IMR-90 (cell line): ENCODE measurements around the gene NLGN2. TPM values are rescaled to one million over a fixed set of nuclear protein-coding genes. Genes with fewer than 3 reads are reported as not detected.

Experiments
- ATAC-seq: fragments of 200-7000 bp; cut with Tn5 transposase; 2 replicates; pipeline ENCODE4 v1.9.1; 2020; ENCODE audit warnings: low read depth, mild to moderate bottlenecking, moderate library complexity
- BruUV-seq: library from RNA; stranded (reverse); fragments of 400-500 nt; replicated peaks from 2 replicates; lab custom pipeline; 2021; lab: Mats Ljungman, UMichigan
- CTCF ChIA-PET: fragments of 300-600 bp; formaldehyde crosslinking; extraction: SDS; loops from one replicate; lab custom pipeline; 2021; ENCODE audit warnings: antibody characterized with exemption; lab: Yijun Ruan, JAX
- POLR2A ChIA-PET: fragments of 300-600 bp; sonication (Branson Sonifier 250); formaldehyde crosslinking; loops from one replicate; lab custom pipeline; 2022; ENCODE audit warnings: antibody characterized with exemption; ENCODE audit not compliant: unreplicated experiment; lab: Charles Lee
- DNase-seq: peaks from one replicate; pipeline ENCODE4 v3.0.0; 2013
- H2AFZ ChIP-seq: replicated peaks from 2 replicates; pipeline ENCODE3; 2013; ENCODE audit warnings: low read length, mild to moderate bottlenecking; ENCODE audit not compliant: poor library complexity
- H2AK5ac ChIP-seq: 2 replicates; pipeline ENCODE4 v1.6.1; 2013; ENCODE audit warnings: low read depth, low read length, inconsistent platforms
- H2AK9ac ChIP-seq: replicated peaks from 2 replicates; pipeline ENCODE3; 2013; ENCODE audit warnings: mild to moderate bottlenecking, low read depth, low read length, moderate library complexity; ENCODE audit not compliant: poor library complexity
- H2BK120ac ChIP-seq: 2 replicates; pipeline ENCODE4 v1.6.1; 2013; ENCODE audit warnings: low read depth, low read length, inconsistent platforms
- H2BK15ac ChIP-seq: 3 replicates; pipeline ENCODE4 v1.6.1; 2013; ENCODE audit warnings: low read depth, low read length, inconsistent platforms
- H2BK20ac ChIP-seq: 2 replicates; pipeline ENCODE4 v1.6.1; 2013; ENCODE audit warnings: low read depth, mild to moderate bottlenecking, inconsistent platforms, low read length, moderate library complexity
- H2BK5ac ChIP-seq: 2 replicates; pipeline ENCODE4 v1.6.1; 2013; ENCODE audit warnings: mild to moderate bottlenecking, low read depth, low read length, inconsistent platforms; ENCODE audit not compliant: poor library complexity, severe bottlenecking
- H3K14ac ChIP-seq: replicated peaks from 2 replicates; pipeline ENCODE4 v1.6.1; 2013; ENCODE audit warnings: low read depth, low read length, inconsistent platforms
- H3K18ac ChIP-seq: 2 replicates; pipeline ENCODE4 v1.6.1; 2013; ENCODE audit warnings: low read depth, low read length, control low read depth
- H3K23ac ChIP-seq: 2 replicates; pipeline ENCODE4 v1.6.1; 2013; ENCODE audit warnings: low read depth, low read length, inconsistent platforms
- H3K27ac ChIP-seq: 2 replicates; pipeline ENCODE4 v1.5.1; 2013; ENCODE audit warnings: mild to moderate bottlenecking, control low read depth, low read length; ENCODE audit not compliant: insufficient read depth
- H3K27me3 ChIP-seq: 2 replicates; pipeline ENCODE4 v1.6.1; 2013; ENCODE audit warnings: low read length; ENCODE audit not compliant: control insufficient read depth, insufficient read depth
- H3K36me3 ChIP-seq: 2 replicates; pipeline ENCODE4 v1.6.1; 2013; ENCODE audit warnings: low read length, mixed read lengths; ENCODE audit not compliant: control insufficient read depth, insufficient read depth
- H3K4ac ChIP-seq: 2 replicates; pipeline ENCODE4 v1.6.1; 2013; ENCODE audit warnings: low read depth, low read length, inconsistent platforms
- H3K4me1 ChIP-seq: 2 replicates; pipeline ENCODE4 v1.6.1; 2013; ENCODE audit warnings: low read length, mixed read lengths; ENCODE audit not compliant: control insufficient read depth, insufficient read depth
- H3K4me2 ChIP-seq: 2 replicates; pipeline ENCODE4 v1.6.1; 2013; ENCODE audit warnings: low read depth, mild to moderate bottlenecking, control low read depth, low read length, moderate library complexity
- H3K4me3 ChIP-seq: 2 replicates; pipeline ENCODE4 v1.5.1; 2013; ENCODE audit warnings: low read depth, mild to moderate bottlenecking, control low read depth, low read length, moderate library complexity; ENCODE audit not compliant: insufficient read depth
- H3K56ac ChIP-seq: 2 replicates; pipeline ENCODE4 v1.6.1; 2013; ENCODE audit warnings: low read length, inconsistent platforms; ENCODE audit not compliant: insufficient read depth; ENCODE audit errors: extremely low read depth
- H3K79me1 ChIP-seq, 2 experiments: 2 replicates each; pipeline ENCODE4 v1.6.1; 2013; ENCODE audit warnings: low read length in 2 of 2, inconsistent platforms in 1 of 2, low read depth in 1 of 2
- H3K9ac ChIP-seq: 2 replicates; pipeline ENCODE4 v1.6.1; 2013; ENCODE audit warnings: low read depth, low read length, control low read depth
- H3K9me1 ChIP-seq: 2 replicates; pipeline ENCODE4 v1.6.1; 2013; ENCODE audit warnings: low read length, inconsistent platforms; ENCODE audit not compliant: insufficient read depth
- H3K9me3 ChIP-seq: 2 replicates; pipeline ENCODE4 v1.6.1; 2013; ENCODE audit warnings: low read length; ENCODE audit not compliant: control insufficient read depth, insufficient read depth
- H4K20me1 ChIP-seq: 2 replicates; pipeline ENCODE4 v1.6.1; 2013; ENCODE audit warnings: low read length, inconsistent platforms; ENCODE audit not compliant: insufficient read depth
- H4K5ac ChIP-seq: 2 replicates; pipeline ENCODE4 v1.6.1; 2013; ENCODE audit warnings: mild to moderate bottlenecking, low read depth, low read length, control low read depth
- H4K8ac ChIP-seq, 2 experiments: 2 replicates each; pipeline ENCODE4 v1.6.1; 2013; ENCODE audit warnings: low read depth in 2 of 2, low read length in 2 of 2, control low read depth in 1 of 2, inconsistent platforms in 1 of 2
- H4K91ac ChIP-seq: 2 replicates; pipeline ENCODE4 v1.6.1; 2013; ENCODE audit warnings: low read depth, low read length, inconsistent platforms; ENCODE audit not compliant: insufficient read depth
- SMC3 ChIP-seq: fragments of 150-350 bp; IDR thresholded peaks from 2 replicates; pipeline ENCODE4 v1.6.1; 2016; ENCODE audit warnings: low read depth, mild to moderate bottlenecking, antibody characterized with exemption, low read length, moderate library complexity
- WGBS, 2 experiments: methylation state at CpG; one replicate each; pipeline versions ENCODE4 v1.1.5 to v1.1.7; 2013; ENCODE audit warnings: missing lambda C conversion rate in 2 of 2; ENCODE audit not compliant: insufficient read length in 1 of 2; ENCODE audit errors: extremely low coverage in 2 of 2; 5-methylcytosine and 5-hydroxymethylcytosine counted together
- dilution Hi-C: fragments of 300-500 bp; cut with HindIII; formaldehyde crosslinking; loops from one replicate; pipeline ENCODE4 v1.14.3; 2018; ENCODE audit warnings: low sequenced_read_pairs; ENCODE audit not compliant: unreplicated experiment
- in situ Hi-C: fragments of 300-500 bp; cut with MboI; formaldehyde crosslinking; loops from 3 replicates; pipeline ENCODE4 v1.14.3; 2019; ENCODE audit warnings: low sequenced_read_pairs, inconsistent platforms, mixed read lengths
- intact Hi-C: fragments of 100-400 bp; cut with micrococcal nuclease; formaldehyde crosslinking; loops from 2 replicates; pipeline ENCODE4 v1.10.0; 2022
- polyA plus RNA-seq, 3 experiments: library from polyadenylated mRNA; depleted of rRNA; stranded (reverse); fragments of >200 nt; gene quantifications; 2 replicates each; pipeline ENCODE4 v1.2.3, GENCODE V29; 2012; ENCODE audit warnings: low replicate concordance in 1 of 3
- total RNA-seq: library from RNA; depleted of rRNA; stranded (reverse); fragments of >200 nt; gene quantifications from 2 replicates; pipeline ENCODE4 v1.2.3, GENCODE V29; 2012

The NLGN2 gene
- total and polyA plus RNA-seq, 2 of the 4 experiments (the other 2 are of a cell fraction): 1.8 to 38.1 TPM

DNA sequence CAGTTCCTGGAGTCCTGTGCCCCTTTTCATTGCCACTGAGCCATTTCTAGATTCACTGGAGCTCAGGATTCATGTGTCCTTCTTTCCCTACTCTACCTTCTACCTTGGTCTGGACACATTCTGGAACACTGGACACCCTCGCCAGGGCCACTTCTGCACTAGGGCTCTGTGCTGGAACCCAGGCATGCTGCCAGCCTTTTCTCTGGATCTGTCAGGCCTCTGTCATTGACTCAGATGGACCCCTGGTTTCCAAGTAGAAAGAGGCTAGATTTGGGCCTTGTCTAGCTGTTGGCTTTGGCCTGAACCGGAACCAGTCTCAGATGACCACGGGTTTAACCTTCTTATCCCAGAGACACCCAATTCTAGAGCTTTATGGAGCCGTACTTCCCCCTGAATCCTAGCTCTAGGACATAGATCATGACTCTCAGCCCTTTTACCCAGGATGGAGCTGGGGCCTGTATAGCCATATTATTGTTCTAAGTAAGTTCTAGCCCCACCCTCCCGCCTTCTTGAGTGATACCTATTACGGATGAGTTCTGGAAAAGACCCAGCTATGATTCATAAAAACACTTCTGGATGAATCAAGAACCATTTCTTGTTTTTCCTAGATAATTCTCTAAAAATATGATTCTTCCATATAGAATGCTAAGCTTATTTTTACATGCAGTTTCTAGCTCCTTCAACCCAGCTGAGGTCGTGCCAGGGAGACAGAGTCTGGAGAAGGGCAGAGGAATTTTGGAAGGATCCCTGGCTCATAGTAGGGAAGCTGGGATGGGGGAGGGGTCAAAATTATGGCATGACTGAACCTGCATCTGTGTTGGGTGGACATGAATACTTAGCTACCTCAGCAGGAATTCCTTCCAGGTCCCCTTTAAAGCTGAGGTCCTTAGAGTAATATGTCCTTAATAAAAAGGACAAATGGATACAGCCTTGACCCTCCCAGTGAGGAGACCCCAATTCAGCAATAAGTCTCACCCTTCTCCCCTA, 36.1 kb downstream of the NLGN2 start:
- Histone ChIP-seq H3K79me1 (no peaks in the 10 kb centered on the region), H4K5ac (no peak overlapping the region), H3K4ac (no peak overlapping the region), H4K8ac (no peak overlapping the region), H2AK5ac (peak overlapping the region; percentile 13; the same call in 1 of the 2 replicates), H3K9ac (no peak overlapping the region), H4K91ac (peak overlapping the region; percentile 49; the same call in 1 of the 2 replicates), H4K20me1 (0 out of 2 replicates have a peak, but pooled peaks cover 3% of the 10 kb centered on the region), H2BK5ac (peak overlapping the region; percentile 10), H3K18ac (no peak overlapping the region), H3K4me3 (no peak overlapping the region), H3K14ac (no peak overlapping the region), H3K36me3 (no peaks in the 10 kb centered on the region), H3K9me3 (no peaks in the 10 kb centered on the region), H2AFZ (no peak overlapping the region), H3K27me3 (peaks cover 47% of the 10 kb centered on the region), H3K4me1 (peaks cover 22% of the 10 kb centered on the region), H3K4me2 (no peak overlapping the region), H3K23ac (no peak overlapping the region; the same call in 1 of the 2 replicates), H2BK20ac (peak overlapping the region; percentile 33; the same call in 1 of the 2 replicates), H3K56ac (no peak overlapping the region), H2BK15ac (no peak overlapping the region), H2BK120ac (0 out of 2 replicates have a peak overlapping the region, but pooled peaks have one; percentile 40), H2AK9ac (peak overlapping the region; percentile 33), H3K9me1 (0 out of 2 replicates have a peak, but pooled peaks cover 8% of the 10 kb centered on the region), H3K27ac (no peak overlapping the region)
- in situ Hi-C loops: no loop called here
- ChIA-PET POLR2A (interaction anchor here (0.7 kb wide), 1 partner anchor 34 kb away, joined by 3 read pairs; no protein-coding TSS in a partner anchor), CTCF (no interaction called here)
- dilution Hi-C loops: no loop called here
- WGBS, 2 experiments: 100% methylated on average over 1 of the region's 7 CpGs; no CpG with 5 or more reads in 1 of the 2 experiments
- ATAC-seq: no peak
- TF ChIP-seq SMC3: no peak
- peak; percentile 75 for DNase-seq
- no TSS peak for BruUV-seq
- intact Hi-C loops: no loop called here
